Right atrium auricular region (tissue), 2 donors: Measurements from ENCODE around the gene CDH13. TPM values are rescaled to one million over a fixed set of nuclear protein-coding genes. Genes with fewer than 3 reads are reported as not detected.

ENCODE experiments used
- DNase-seq: peaks from one replicate; pipeline ENCODE4 v3.0.0-alpha.2; 2019; ENCODE audit warnings: low spot score
- H3K27ac ChIP-seq, 2 donors: fragments of 200-600 bp; sonication (generic); 1 replicate in 1 of 2; 2 replicates in 1 of 2; pipeline ENCODE4 v1.5.1; 2016 to 2019
- H3K27me3 ChIP-seq, 2 donors: fragments of 200-600 bp; sonication (generic); one replicate each; pipeline versions ENCODE4 v1.5.1 to v1.6.0; 2017 to 2019
- H3K36me3 ChIP-seq: fragments of 200-600 bp; sonication (generic); one replicate; pipeline ENCODE4 v1.5.1; 2016
- H3K4me1 ChIP-seq, 2 donors: fragments of 200-600 bp; sonication (generic); one replicate each; pipeline versions ENCODE4 v1.5.1 to v1.6.0; 2017 to 2019
- H3K4me3 ChIP-seq, 2 donors: fragments of 200-600 bp; sonication (generic); 1 replicate in 1 of 2; 2 replicates in 1 of 2; pipeline ENCODE4 v1.5.1; 2017 to 2019; ENCODE audit warnings: mild to moderate bottlenecking in 1 of 2, moderate library complexity in 1 of 2
- H3K9me3 ChIP-seq, 2 donors: fragments of 200-600 bp; sonication (generic); one replicate each; pipeline ENCODE4 v1.5.1; 2019
- total RNA-seq, 2 donors: library from RNA; depleted of rRNA; stranded (reverse); fragments of >200 nt; gene quantifications; one replicate each; pipeline ENCODE4 v1.1.0, GENCODE V29; 2016
- TF ChIP-seq, protein P1 (sequence below), 2 donors: fragments of 200-600 bp; sonication (generic); IDR thresholded peaks; one replicate each; pipeline ENCODE4 v1.5.1; 2019; ENCODE audit warnings: antibody characterized with exemption in 2 of 2

The CDH13 gene
- total RNA-seq, 2 donors from 2014 or later: 75.4 to 85.9 TPM

- no peaks in the 10 kb centered on the region for H3K9me3 ChIP-seq
- H3K36me3 ChIP-seq: no peaks in the 10 kb centered on the region
- H3K4me3 ChIP-seq: no peak overlapping the region
- no peak for DNase-seq
- TF ChIP-seq, protein P1, sequence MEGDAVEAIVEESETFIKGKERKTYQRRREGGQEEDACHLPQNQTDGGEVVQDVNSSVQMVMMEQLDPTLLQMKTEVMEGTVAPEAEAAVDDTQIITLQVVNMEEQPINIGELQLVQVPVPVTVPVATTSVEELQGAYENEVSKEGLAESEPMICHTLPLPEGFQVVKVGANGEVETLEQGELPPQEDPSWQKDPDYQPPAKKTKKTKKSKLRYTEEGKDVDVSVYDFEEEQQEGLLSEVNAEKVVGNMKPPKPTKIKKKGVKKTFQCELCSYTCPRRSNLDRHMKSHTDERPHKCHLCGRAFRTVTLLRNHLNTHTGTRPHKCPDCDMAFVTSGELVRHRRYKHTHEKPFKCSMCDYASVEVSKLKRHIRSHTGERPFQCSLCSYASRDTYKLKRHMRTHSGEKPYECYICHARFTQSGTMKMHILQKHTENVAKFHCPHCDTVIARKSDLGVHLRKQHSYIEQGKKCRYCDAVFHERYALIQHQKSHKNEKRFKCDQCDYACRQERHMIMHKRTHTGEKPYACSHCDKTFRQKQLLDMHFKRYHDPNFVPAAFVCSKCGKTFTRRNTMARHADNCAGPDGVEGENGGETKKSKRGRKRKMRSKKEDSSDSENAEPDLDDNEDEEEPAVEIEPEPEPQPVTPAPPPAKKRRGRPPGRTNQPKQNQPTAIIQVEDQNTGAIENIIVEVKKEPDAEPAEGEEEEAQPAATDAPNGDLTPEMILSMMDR (IDR thresholded peaks at IDR 0.05): no peak
- H3K27me3 ChIP-seq: no peaks in the 10 kb centered on the region
- no peaks in the 10 kb centered on the region for H3K4me1 ChIP-seq
- H3K27ac ChIP-seq: no peak overlapping the region
Measured at GRCh38 chr16:83737729-83738354, 1111.1 kb downstream of the CDH13 start.

GRCh38 chr16:83738923-83739503 lies 1112.2 kb downstream of the CDH13 start:
- Histone ChIP-seq H3K4me3 (no peak overlapping the region), H3K36me3 (no peaks in the 10 kb centered on the region), H3K9me3 (no peaks in the 10 kb centered on the region), H3K4me1 (no peaks in the 10 kb centered on the region), H3K27ac (no peak overlapping the region), H3K27me3 (no peaks in the 10 kb centered on the region)
- DNase-seq: no peak
- TF ChIP-seq, protein P1 (IDR thresholded peaks at IDR 0.05): no peak

DNA sequence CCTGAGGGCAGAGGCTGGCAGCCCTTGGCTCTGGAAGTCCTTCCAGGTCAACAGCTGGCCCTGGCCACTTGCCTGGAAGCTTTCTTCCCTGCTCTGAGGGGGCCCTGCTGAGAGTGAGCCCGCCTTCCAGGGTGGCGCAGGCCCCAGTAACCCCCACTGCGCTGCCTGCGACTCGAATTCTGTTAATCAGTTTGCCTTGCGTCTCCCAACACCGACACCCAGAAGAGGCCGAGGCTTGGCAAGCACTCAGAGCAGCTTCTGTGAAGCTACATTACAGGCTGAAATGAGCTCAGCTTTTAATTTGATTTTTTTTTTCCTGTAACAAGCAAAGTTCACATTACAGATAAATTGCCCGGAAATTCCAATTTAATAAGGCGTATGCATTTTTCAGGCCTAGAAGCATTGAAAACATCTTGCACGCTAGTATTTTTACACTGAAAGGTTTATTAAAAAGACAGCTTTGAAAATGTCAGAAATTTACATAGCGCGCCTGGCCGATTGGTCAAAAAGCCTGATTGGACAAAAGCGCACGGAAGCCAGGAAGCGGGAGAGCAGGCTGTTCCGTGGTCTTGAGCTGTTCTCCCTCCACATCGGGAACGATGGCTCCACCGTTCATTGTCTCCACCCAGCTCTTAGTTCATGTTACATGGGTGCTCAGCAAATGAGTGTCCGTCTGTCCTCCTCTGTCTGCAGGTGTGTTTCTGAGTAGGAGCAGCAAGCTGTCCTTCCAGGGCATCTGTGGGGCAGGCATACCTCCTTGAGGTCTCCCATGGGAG lies 1115.5 kb downstream of the CDH13 start:
- Histone ChIP-seq H3K36me3 (no peaks in the 10 kb centered on the region), H3K27me3 (no peaks in the 10 kb centered on the region), H3K9me3 (no peaks in the 10 kb centered on the region), H3K27ac (no peak overlapping the region), H3K4me3 (no peak overlapping the region), H3K4me1 (no peaks in the 10 kb centered on the region)
- TF ChIP-seq, protein P1 (IDR thresholded peaks at IDR 0.05): no peak
- DNase-seq: no peak

- Histone ChIP-seq H3K4me3 (no peak overlapping the region), H3K9me3 (no peaks in the 10 kb centered on the region), H3K27ac (no peak overlapping the region), H3K27me3 (no peaks in the 10 kb centered on the region), H3K36me3 (peaks cover 5% of the 10 kb centered on the region), H3K4me1 (no peaks in the 10 kb centered on the region)
- TF ChIP-seq, protein P1 (IDR thresholded peaks at IDR 0.05): no peak
- no peak for DNase-seq
Measured at GRCh38 chr16:83743241-83743640, 1116.5 kb downstream of the CDH13 start.

DNA sequence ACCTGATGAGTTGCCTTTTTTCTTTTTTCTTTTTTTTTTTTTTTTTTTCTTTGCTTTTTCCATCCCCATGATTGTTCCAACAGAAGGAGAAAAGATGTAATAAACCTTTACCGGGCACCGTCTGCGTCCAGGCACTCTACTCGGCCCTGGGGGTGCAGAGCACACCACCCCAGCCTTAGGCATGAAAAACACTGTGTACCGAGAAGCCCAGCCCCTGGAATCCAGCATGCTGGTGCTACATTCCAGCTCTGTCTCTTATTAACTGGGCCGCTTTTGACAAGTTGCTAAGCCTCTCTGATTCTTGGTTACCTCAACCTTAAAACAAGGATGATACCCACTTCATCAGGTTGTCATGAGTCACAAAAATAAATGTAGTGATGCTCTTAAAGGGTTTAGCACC lies 1117.0 kb downstream of the CDH13 start:
- no peak for DNase-seq
- Histone ChIP-seq H3K9me3 (no peaks in the 10 kb centered on the region), H3K4me3 (no peak overlapping the region), H3K4me1 (no peaks in the 10 kb centered on the region), H3K27me3 (no peaks in the 10 kb centered on the region), H3K27ac (no peak overlapping the region), H3K36me3 (peaks cover 6% of the 10 kb centered on the region)
- TF ChIP-seq, protein P1 (IDR thresholded peaks at IDR 0.05): no peak
